Smooth muscle cell (in vitro differentiated cells): ENCODE data around the gene CCDC8. TPM values are rescaled to one million over a fixed set of nuclear protein-coding genes. Genes with fewer than 3 reads are reported as not detected.
A peak's percentile ranks its signal among the peaks of the same experiment; 100 is the strongest.
"Not testable (repeated sequence)": the region's sequence is repeated elsewhere in the genome, so short reads cannot be mapped to it uniquely, and the experiment has no call there.

Experiments
- DNase-seq: peaks from one replicate; lab custom pipeline; 2025; ENCODE audit not compliant: unreplicated experiment; lab: John Stamatoyannopoulos, UW
- H2AFZ ChIP-seq: fragments of 200-600 bp; sonication (generic); 2 replicates; pipeline ENCODE4 v1.6.0; 2016; ENCODE audit warnings: antibody characterized with exemption, low read depth, mild to moderate bottlenecking
- H3F3A ChIP-seq: fragments of 200-600 bp; sonication (generic); 2 replicates; pipeline ENCODE4 v1.6.0; 2017; ENCODE audit warnings: antibody characterized with exemption, low read depth
- H3K27ac ChIP-seq: fragments of 200-600 bp; sonication (generic); 2 replicates; pipeline ENCODE4 v1.5.1; 2016; ENCODE audit warnings: low read depth, mild to moderate bottlenecking
- H3K27me3 ChIP-seq: fragments of 200-600 bp; sonication (generic); 2 replicates; pipeline ENCODE4 v1.6.1; 2016; ENCODE audit warnings: low read depth, mild to moderate bottlenecking
- H3K36me3 ChIP-seq: fragments of 200-600 bp; sonication (generic); 2 replicates; pipeline ENCODE4 v1.5.1; 2016; ENCODE audit warnings: low read depth
- H3K4me1 ChIP-seq: fragments of 200-600 bp; sonication (generic); 2 replicates; pipeline ENCODE4 v1.5.1; 2016; ENCODE audit warnings: low read depth
- H3K4me2 ChIP-seq: fragments of 200-600 bp; sonication (generic); 2 replicates; pipeline ENCODE4 v1.6.0; 2016; ENCODE audit warnings: mild to moderate bottlenecking
- H3K4me3 ChIP-seq: fragments of 200-600 bp; sonication (generic); 2 replicates; pipeline ENCODE4 v1.5.1; 2016; ENCODE audit warnings: mild to moderate bottlenecking
- H3K79me2 ChIP-seq: fragments of 200-600 bp; sonication (generic); 2 replicates; pipeline ENCODE4 v1.6.0; 2016; ENCODE audit warnings: low read depth, mild to moderate bottlenecking
- H3K9ac ChIP-seq: fragments of 200-600 bp; sonication (generic); 2 replicates; pipeline ENCODE4 v1.6.0; 2016; ENCODE audit warnings: low read depth
- H3K9me3 ChIP-seq: fragments of 200-600 bp; sonication (generic); replicated peaks from 2 replicates; pipeline ENCODE4 v1.5.1; 2016; ENCODE audit warnings: low read depth
- H4K20me1 ChIP-seq: fragments of 200-600 bp; sonication (generic); 2 replicates; pipeline ENCODE4 v1.6.0; 2016; ENCODE audit warnings: low read depth
- CTCF ChIP-seq: fragments of 200-600 bp; sonication (generic); IDR thresholded peaks from 2 replicates; pipeline ENCODE4 v1.5.1; 2017; ENCODE audit warnings: borderline replicate concordance, mild to moderate bottlenecking, antibody characterized with exemption; ENCODE audit not compliant: insufficient read depth, poor library complexity, severe bottlenecking
- WGBS: methylation state at CpG from one replicate; pipeline ENCODE4 v1.1.7; 2016; ENCODE audit warnings: low lambda C conversion rate; 5-methylcytosine and 5-hydroxymethylcytosine counted together
- polyA plus RNA-seq: library from polyadenylated mRNA; unstranded; fragments of >200 nt; fragmentation: Nextera tagmentation; extraction: Ambion mirVana; gene quantifications from 2 replicates; pipeline ENCODE4 v1.2.1, GENCODE V29; 2016
- total RNA-seq: library from RNA; depleted of rRNA; stranded (reverse); fragments of >200 nt; gene quantifications from 2 replicates; pipeline ENCODE4 v1.2.3, GENCODE V29; 2014

The CCDC8 gene
- total and polyA plus RNA-seq, 2 experiments from 2014 or later: 17.9 to 44.5 TPM

GRCh38 chr19:46406976-46407375, 6.4 kb downstream of the CCDC8 start:
- Histone ChIP-seq H2AFZ (no peak overlapping the region), H3K4me3 (no peak overlapping the region), H3F3A (peaks cover 11% of the 10 kb centered on the region), H3K27ac (no peak overlapping the region), H4K20me1 (peaks cover 46% of the 10 kb centered on the region), H3K9ac (no peak overlapping the region), H3K36me3 (no peaks in the 10 kb centered on the region), H3K4me1 (peaks cover 31% of the 10 kb centered on the region), H3K27me3 (no peaks in the 10 kb centered on the region), H3K9me3 (no peaks in the 10 kb centered on the region), H3K79me2 (peaks cover 21% of the 10 kb centered on the region), H3K4me2 (no peak overlapping the region)
- DNase-seq: no peak
- WGBS: 31% methylated on average over 6 of the region's 6 CpGs
- TF ChIP-seq CTCF: no peak

- Histone ChIP-seq H3K79me2 (peaks cover under 1% of the 10 kb centered on the region), H3F3A (peaks cover under 1% of the 10 kb centered on the region), H3K4me1 (peaks cover 31% of the 10 kb centered on the region), H3K27me3 (no peaks in the 10 kb centered on the region), H2AFZ (no peak overlapping the region), H3K4me3 (peak overlapping the region; percentile 50), H3K9me3 (no peaks in the 10 kb centered on the region), H3K27ac (no peak overlapping the region), H3K4me2 (peak overlapping the region; percentile 88), H4K20me1 (peaks cover 25% of the 10 kb centered on the region), H3K9ac (peak overlapping the region; percentile 18), H3K36me3 (no peaks in the 10 kb centered on the region)
- peak; percentile 54 for DNase-seq
- 25% methylated on average over 38 of the region's 41 CpGs for WGBS
- peak; percentile 28 for TF ChIP-seq CTCF
These were observed 8.5 kb downstream of the CCDC8 start for GRCh38 chr19:46404753-46405468.

- H3K4me3 ChIP-seq: peak overlapping the region; percentile 50
- H3K4me2 ChIP-seq: peak overlapping the region; percentile 88
- H4K20me1 ChIP-seq: peaks cover 19% of the 10 kb centered on the region
- no peaks in the 10 kb centered on the region for H3F3A ChIP-seq
- H3K9ac ChIP-seq: peak overlapping the region; percentile 18
- H3K27me3 ChIP-seq: no peaks in the 10 kb centered on the region
- no peaks in the 10 kb centered on the region for H3K36me3 ChIP-seq
- H3K4me1 ChIP-seq: peaks cover 29% of the 10 kb centered on the region
- no peaks in the 10 kb centered on the region for H3K79me2 ChIP-seq
- 4% methylated on average over 36 of the region's 36 CpGs for WGBS
- no peak for TF ChIP-seq CTCF
- H2AFZ ChIP-seq: no peak overlapping the region
- no peak overlapping the region for H3K27ac ChIP-seq
- H3K9me3 ChIP-seq: no peaks in the 10 kb centered on the region
- DNase-seq: peak; percentile 52
These were observed 9.2 kb downstream of the CCDC8 start for GRCh38 chr19:46404055-46404752.

GRCh38 chr19:46402725-46403124, 10.6 kb downstream of the CCDC8 start:
- no peak for TF ChIP-seq CTCF
- 89% methylated on average over 11 of the region's 11 CpGs for WGBS
- Histone ChIP-seq H3K4me2 (peak overlapping the region; percentile 31), H3K36me3 (no peaks in the 10 kb centered on the region), H3F3A (no peaks in the 10 kb centered on the region), H3K4me3 (no peak overlapping the region), H4K20me1 (peaks cover 7% of the 10 kb centered on the region), H3K27ac (no peak overlapping the region), H3K4me1 (peaks cover 18% of the 10 kb centered on the region), H3K9ac (no peak overlapping the region), H2AFZ (no peak overlapping the region), H3K9me3 (no peaks in the 10 kb centered on the region), H3K27me3 (no peaks in the 10 kb centered on the region), H3K79me2 (no peaks in the 10 kb centered on the region)
- DNase-seq: no peak

DNA sequence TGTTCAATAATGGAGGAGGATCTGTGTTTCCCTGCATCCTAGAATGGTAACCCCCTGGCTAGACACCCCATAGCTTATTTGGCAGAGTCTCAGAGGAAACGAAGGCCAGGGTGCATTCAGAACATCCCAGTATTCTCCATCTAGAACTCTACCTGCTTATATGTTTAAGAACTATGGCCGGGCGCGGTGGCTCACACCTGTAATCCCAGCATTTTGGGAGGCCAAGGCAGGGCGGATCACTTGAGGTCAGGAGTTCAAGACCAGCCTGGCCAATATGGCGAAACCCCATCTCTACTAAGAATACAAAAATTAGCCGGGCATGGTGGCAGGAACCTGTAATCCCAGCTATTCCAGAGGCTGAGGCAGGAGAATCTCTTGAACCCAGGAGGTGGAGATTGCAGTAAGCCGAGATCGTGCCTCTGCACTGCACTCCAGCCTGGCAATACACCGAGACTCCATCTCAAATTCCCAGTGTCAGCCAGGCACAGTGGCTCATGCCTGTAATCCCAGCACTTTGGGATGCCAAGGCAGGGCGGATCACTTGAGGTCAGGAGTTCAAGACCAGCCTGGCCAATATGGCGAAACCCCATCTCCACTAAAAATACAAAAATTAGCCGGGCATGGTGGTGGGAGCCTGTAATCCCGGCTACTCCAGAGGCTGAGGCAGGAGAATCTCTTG, 15.4 kb downstream of the CCDC8 start:
- H3K79me2 ChIP-seq, H3K9ac ChIP-seq, H3K27ac ChIP-seq, H3K4me2 ChIP-seq, H4K20me1 ChIP-seq, H2AFZ ChIP-seq, H3K27me3 ChIP-seq, H3K4me3 ChIP-seq, H3K4me1 ChIP-seq, H3K36me3 ChIP-seq, H3F3A ChIP-seq, DNase-seq, H3K9me3 ChIP-seq: not testable (repeated sequence)
- 92% methylated on average over 14 of the region's 14 CpGs for whole genome bisulfite sequencing
